ENCODE data around the gene NEURL1. TPM values are rescaled to one million over a fixed set of nuclear protein-coding genes. Genes with fewer than 3 reads are reported as not detected.
A peak's percentile ranks its signal among the peaks of the same experiment; 100 is the strongest.

Gene NEURL1
- total and polyA plus RNA-seq, 2 donors, result 1.6 to 3.0 TPM

- Histone ChIP-seq H3K4me3 (ENCODE audit: low read length in 2 of 2) (no peak within 1 kb of the TSS), H3K4me1 (ENCODE audit: control insufficient read depth in 2 of 2, insufficient read depth in 2 of 2, low read length in 2 of 2) (peaks cover 0 to 9% of the 10 kb centered on the region in 2 donors), H3K27me3 (ENCODE audit: control insufficient read depth in 2 of 2, insufficient read depth in 1 of 2, low read length in 1 of 2) (no peaks in the 10 kb centered on the region), H3K9me3 (ENCODE audit: control insufficient read depth in 2 of 2, insufficient read depth in 1 of 2, low read length in 1 of 2) (no peaks in the 10 kb centered on the region), H3K36me3 (ENCODE audit: control insufficient read depth in 2 of 2, insufficient read depth in 2 of 2, low read length in 1 of 2) (no peaks in the 10 kb centered on the region), H3K27ac (ENCODE audit: low read depth in 1 of 2, low read length in 1 of 2) (no peak within 1 kb of the TSS)
- WGBS, result 40% methylated on average over 9 of the region's 9 CpGs
- DNase-seq (ENCODE audit: low read depth in 6 of 9, low spot score in 9 of 9), result peak in 3 of 9 donors; percentile 19 to 48 (median 24)
These were observed 34.8 kb upstream of the NEURL1 start, which contains the start of gene CALHM1 for GRCh38 chr10:103458720-103459119. TSS of gene CALHM1 (minus strand) at chr10:103458900. CDS start at chr10:103458751, 149 bp downstream.

DNA sequence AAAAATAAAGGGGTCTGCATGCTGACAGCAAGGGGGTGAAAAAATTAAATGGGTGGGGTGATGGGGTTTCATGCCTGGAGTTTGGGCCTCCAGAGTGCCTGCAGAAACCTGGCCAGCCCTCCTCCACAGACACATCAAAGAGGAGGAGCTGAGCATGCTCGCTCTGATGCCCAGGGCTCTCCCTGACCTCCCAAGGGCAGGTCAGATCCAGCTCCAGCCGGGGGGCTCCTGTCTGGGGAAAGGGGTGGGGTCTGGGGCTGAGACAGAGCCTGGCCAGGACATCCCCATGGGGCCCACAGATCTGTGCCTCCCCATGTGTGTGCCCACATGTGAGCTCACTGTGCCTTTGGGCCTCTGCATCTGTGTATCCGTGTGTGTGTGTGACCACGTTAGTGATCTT is 33.9 kb upstream of the NEURL1 start:
- Histone ChIP-seq H3K27me3 (ENCODE audit: control insufficient read depth in 2 of 2, insufficient read depth in 1 of 2, low read length in 1 of 2) (no peaks in the 10 kb centered on the region), H3K9me3 (ENCODE audit: control insufficient read depth in 2 of 2, insufficient read depth in 1 of 2, low read length in 1 of 2) (no peaks in the 10 kb centered on the region), H3K4me3 (ENCODE audit: low read length in 2 of 2) (no peak overlapping the region), H3K4me1 (ENCODE audit: control insufficient read depth in 2 of 2, insufficient read depth in 2 of 2, low read length in 2 of 2) (peaks cover 0 to 9% of the 10 kb centered on the region in 2 donors), H3K36me3 (ENCODE audit: control insufficient read depth in 2 of 2, insufficient read depth in 2 of 2, low read length in 1 of 2) (no peaks in the 10 kb centered on the region), H3K27ac (ENCODE audit: low read depth in 1 of 2, low read length in 1 of 2) (no peak overlapping the region)
- 83% methylated on average over 4 of the region's 4 CpGs for WGBS
- no peak for DNase-seq (ENCODE audit: low read depth in 6 of 9, low spot score in 9 of 9)

- H3K4me1 ChIP-seq (ENCODE audit: control insufficient read depth in 2 of 2, insufficient read depth in 2 of 2, low read length in 2 of 2), result peaks cover 0 to 9% of the 10 kb centered on the region in 2 donors
- H3K27ac ChIP-seq (ENCODE audit: low read depth in 1 of 2, low read length in 1 of 2), result no peak overlapping the region
- no peak overlapping the region for H3K4me3 ChIP-seq (ENCODE audit: low read length in 2 of 2)
- 94% methylated on average over 4 of the region's 4 CpGs for WGBS
- H3K27me3 ChIP-seq (ENCODE audit: control insufficient read depth in 2 of 2, insufficient read depth in 1 of 2, low read length in 1 of 2), result no peaks in the 10 kb centered on the region
- no peaks in the 10 kb centered on the region for H3K36me3 ChIP-seq (ENCODE audit: control insufficient read depth in 2 of 2, insufficient read depth in 2 of 2, low read length in 1 of 2)
- H3K9me3 ChIP-seq (ENCODE audit: control insufficient read depth in 2 of 2, insufficient read depth in 1 of 2, low read length in 1 of 2), result no peaks in the 10 kb centered on the region
- DNase-seq (ENCODE audit: low read depth in 6 of 9, low spot score in 9 of 9), result no peak
These were observed 30.0 kb upstream of the NEURL1 start for GRCh38 chr10:103463499-103463898.

DNA sequence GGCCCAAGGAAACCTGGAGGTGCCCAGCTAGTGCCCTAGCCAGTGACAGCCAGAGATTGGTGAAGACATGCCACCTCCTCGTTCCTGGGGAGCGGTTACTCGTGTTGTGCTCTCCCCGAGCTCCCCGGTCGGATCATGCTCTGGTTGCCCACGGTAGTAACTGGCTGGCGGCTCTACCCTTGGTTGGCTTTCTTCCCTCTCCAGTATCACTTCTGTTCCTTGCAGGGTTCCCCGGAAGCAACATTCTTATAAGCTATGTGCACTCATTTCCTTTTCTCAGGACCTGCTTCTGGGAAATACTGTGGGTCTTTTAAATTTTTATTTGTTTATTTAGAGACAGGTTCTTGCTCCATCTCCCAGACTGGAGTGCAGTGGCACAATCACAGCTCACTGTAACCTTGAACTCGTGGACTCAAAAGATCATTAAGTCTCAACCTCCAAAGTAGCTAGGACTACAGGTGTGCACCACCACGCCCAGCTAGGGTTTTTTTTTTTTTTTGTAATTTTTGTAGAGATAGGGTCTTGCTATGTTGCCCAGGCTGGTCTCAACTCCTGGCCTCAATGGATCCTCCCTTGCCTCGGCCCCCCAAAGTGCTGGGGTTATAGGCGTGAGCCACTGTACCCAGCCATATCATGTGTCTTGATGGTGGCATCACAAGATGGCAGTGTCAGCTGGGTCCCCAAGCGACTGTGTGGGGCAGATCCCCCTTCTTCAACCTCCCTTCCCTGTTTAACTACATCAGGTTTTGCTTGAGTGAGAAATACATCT is 27.9 kb upstream of the NEURL1 start:
- Histone ChIP-seq H3K4me3 (ENCODE audit: low read length in 2 of 2) (no peak overlapping the region), H3K36me3 (ENCODE audit: control insufficient read depth in 2 of 2, insufficient read depth in 2 of 2, low read length in 1 of 2) (no peaks in the 10 kb centered on the region), H3K27me3 (ENCODE audit: control insufficient read depth in 2 of 2, insufficient read depth in 1 of 2, low read length in 1 of 2) (no peaks in the 10 kb centered on the region), H3K27ac (ENCODE audit: low read depth in 1 of 2, low read length in 1 of 2) (no peak overlapping the region), H3K4me1 (ENCODE audit: control insufficient read depth in 2 of 2, insufficient read depth in 2 of 2, low read length in 2 of 2) (peaks cover 0 to 3% of the 10 kb centered on the region in 2 donors), H3K9me3 (ENCODE audit: control insufficient read depth in 2 of 2, insufficient read depth in 1 of 2, low read length in 1 of 2) (no peaks in the 10 kb centered on the region)
- no peak for DNase-seq (ENCODE audit: low read depth in 6 of 9, low spot score in 9 of 9)
- WGBS, result 97% methylated on average over 14 of the region's 14 CpGs

DNA sequence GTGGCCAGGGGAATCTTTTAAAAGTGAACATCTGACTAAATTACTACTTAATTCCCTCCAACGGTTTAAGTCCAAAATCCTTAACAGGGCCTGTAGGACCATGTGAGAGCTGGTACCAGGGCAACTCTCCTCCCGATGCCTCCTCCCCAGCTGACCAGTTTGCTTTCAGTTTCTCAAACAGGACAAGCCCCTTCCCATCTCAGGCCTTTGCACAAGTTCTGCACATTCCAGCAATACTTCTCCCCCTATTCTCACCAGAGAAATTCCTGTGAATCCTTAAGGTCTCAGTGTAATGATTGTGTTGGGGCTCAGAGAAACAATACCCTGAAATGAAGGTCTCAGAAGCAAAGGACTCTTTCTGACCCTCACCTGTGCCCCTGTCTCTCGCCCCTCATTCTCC is 26.8 kb upstream of the NEURL1 start:
- peaks cover 6 to 14% of the 10 kb centered on the region in 2 donors for H3K4me1 ChIP-seq (ENCODE audit: control insufficient read depth in 2 of 2, insufficient read depth in 2 of 2, low read length in 2 of 2)
- no peaks in the 10 kb centered on the region for H3K9me3 ChIP-seq (ENCODE audit: control insufficient read depth in 2 of 2, insufficient read depth in 1 of 2, low read length in 1 of 2)
- WGBS, result 90% methylated on average over 3 of the region's 3 CpGs
- DNase-seq (ENCODE audit: low read depth in 6 of 9, low spot score in 9 of 9), result no peak
- H3K27ac ChIP-seq (ENCODE audit: low read depth in 1 of 2, low read length in 1 of 2), result no peak overlapping the region
- H3K4me3 ChIP-seq (ENCODE audit: low read length in 2 of 2), result no peak overlapping the region
- H3K36me3 ChIP-seq (ENCODE audit: control insufficient read depth in 2 of 2, insufficient read depth in 2 of 2, low read length in 1 of 2), result no peaks in the 10 kb centered on the region
- H3K27me3 ChIP-seq (ENCODE audit: control insufficient read depth in 2 of 2, insufficient read depth in 1 of 2, low read length in 1 of 2), result peaks cover 0 to 3% of the 10 kb centered on the region in 2 donors

DNA sequence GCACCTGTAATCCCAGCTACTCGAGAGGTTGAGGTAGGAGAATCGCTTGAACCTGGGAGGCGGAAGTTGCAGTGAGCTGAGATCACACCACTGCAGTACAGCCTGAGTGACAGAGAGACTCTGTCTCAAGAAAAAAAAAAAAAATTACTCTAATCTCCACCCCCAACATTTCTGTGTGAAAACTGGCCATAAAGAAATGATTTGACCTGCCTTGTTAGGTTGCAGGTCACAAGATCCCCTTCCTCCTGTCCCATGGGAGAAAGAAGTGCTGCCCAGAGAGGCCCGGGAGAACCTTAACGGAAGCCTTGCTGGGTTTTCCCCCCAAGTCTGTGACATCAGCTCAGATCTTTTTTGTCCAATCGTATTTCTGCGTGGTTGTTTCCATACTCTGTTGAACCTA is 26.1 kb upstream of the NEURL1 start:
- Histone ChIP-seq H3K27ac (ENCODE audit: low read depth in 1 of 2, low read length in 1 of 2) (no peak overlapping the region), H3K4me3 (ENCODE audit: low read length in 2 of 2) (no peak overlapping the region)
- 94% methylated on average over 7 of the region's 7 CpGs for WGBS

GRCh38 chr10:103469201-103469600 is 24.3 kb upstream of the NEURL1 start:
- Histone ChIP-seq H3K4me3 (ENCODE audit: low read length in 2 of 2) (no peak overlapping the region), H3K27me3 (ENCODE audit: control insufficient read depth in 2 of 2, insufficient read depth in 1 of 2, low read length in 1 of 2) (peaks cover 0 to 3% of the 10 kb centered on the region in 2 donors), H3K27ac (ENCODE audit: low read depth in 1 of 2, low read length in 1 of 2) (no peak overlapping the region), H3K4me1 (ENCODE audit: control insufficient read depth in 2 of 2, insufficient read depth in 2 of 2, low read length in 2 of 2) (peaks cover 9 to 19% of the 10 kb centered on the region in 2 donors), H3K36me3 (ENCODE audit: control insufficient read depth in 2 of 2, insufficient read depth in 2 of 2, low read length in 1 of 2) (no peaks in the 10 kb centered on the region), H3K9me3 (ENCODE audit: control insufficient read depth in 2 of 2, insufficient read depth in 1 of 2, low read length in 1 of 2) (no peaks in the 10 kb centered on the region)
- DNase-seq (ENCODE audit: low read depth in 6 of 9, low spot score in 9 of 9), result no peak
- WGBS, result 95% methylated on average over 5 of the region's 5 CpGs

More for the DNA sequence above, 26.1 kb upstream of the NEURL1 start:
- peaks cover 0 to 3% of the 10 kb centered on the region in 2 donors for H3K27me3 ChIP-seq (ENCODE audit: control insufficient read depth in 2 of 2, insufficient read depth in 1 of 2, low read length in 1 of 2)
- H3K4me1 ChIP-seq (ENCODE audit: control insufficient read depth in 2 of 2, insufficient read depth in 2 of 2, low read length in 2 of 2), result peaks cover 9 to 19% of the 10 kb centered on the region in 2 donors
- no peaks in the 10 kb centered on the region for H3K9me3 ChIP-seq (ENCODE audit: control insufficient read depth in 2 of 2, insufficient read depth in 1 of 2, low read length in 1 of 2)
- no peak for DNase-seq (ENCODE audit: low read depth in 6 of 9, low spot score in 9 of 9)
- H3K36me3 ChIP-seq (ENCODE audit: control insufficient read depth in 2 of 2, insufficient read depth in 2 of 2, low read length in 1 of 2), result no peaks in the 10 kb centered on the region

GRCh38 chr10:103470761-103471653 is 22.5 kb upstream of the NEURL1 start:
- H3K4me3 ChIP-seq (ENCODE audit: low read length in 2 of 2), result no peak overlapping the region
- peak in 2 of 9 donors; percentile 29 to 57 for DNase-seq (ENCODE audit: low read depth in 6 of 9, low spot score in 9 of 9)

GRCh38 chr10:103472005-103472404 is 21.5 kb upstream of the NEURL1 start:
- peaks cover 0 to 3% of the 10 kb centered on the region in 2 donors for H3K27me3 ChIP-seq (ENCODE audit: control insufficient read depth in 2 of 2, insufficient read depth in 1 of 2, low read length in 1 of 2)
- H3K4me3 ChIP-seq (ENCODE audit: low read length in 2 of 2), result no peak overlapping the region
- peak overlapping the region in 1 of 2 donors; percentile 25 for H3K27ac ChIP-seq (ENCODE audit: low read depth in 1 of 2, low read length in 1 of 2)
- H3K36me3 ChIP-seq (ENCODE audit: control insufficient read depth in 2 of 2, insufficient read depth in 2 of 2, low read length in 1 of 2), result no peaks in the 10 kb centered on the region
- no peak for DNase-seq (ENCODE audit: low read depth in 6 of 9, low spot score in 9 of 9)
- 78% methylated on average over 2 of the region's 2 CpGs for WGBS
- peaks cover 9 to 22% of the 10 kb centered on the region in 2 donors for H3K4me1 ChIP-seq (ENCODE audit: control insufficient read depth in 2 of 2, insufficient read depth in 2 of 2, low read length in 2 of 2)
- no peaks in the 10 kb centered on the region for H3K9me3 ChIP-seq (ENCODE audit: control insufficient read depth in 2 of 2, insufficient read depth in 1 of 2, low read length in 1 of 2)

More at GRCh38 chr10:103470761-103471653, 22.5 kb upstream of the NEURL1 start:
- peaks cover 0 to 3% of the 10 kb centered on the region in 2 donors for H3K27me3 ChIP-seq (ENCODE audit: control insufficient read depth in 2 of 2, insufficient read depth in 1 of 2, low read length in 1 of 2)
- H3K9me3 ChIP-seq (ENCODE audit: control insufficient read depth in 2 of 2, insufficient read depth in 1 of 2, low read length in 1 of 2), result no peaks in the 10 kb centered on the region
- WGBS, result 19% methylated on average over 14 of the region's 14 CpGs
- no peaks in the 10 kb centered on the region for H3K36me3 ChIP-seq (ENCODE audit: control insufficient read depth in 2 of 2, insufficient read depth in 2 of 2, low read length in 1 of 2)
- peaks cover 9 to 19% of the 10 kb centered on the region in 2 donors for H3K4me1 ChIP-seq (ENCODE audit: control insufficient read depth in 2 of 2, insufficient read depth in 2 of 2, low read length in 2 of 2)
- peak overlapping the region in 1 of 2 donors; percentile 54 for H3K27ac ChIP-seq (ENCODE audit: low read depth in 1 of 2, low read length in 1 of 2)
